HCT116 (cell line): ENCODE results near the gene ABHD17C.

ENCODE experiments used
- EZH2 ChIP-seq: fragments of 200-600 bp; sonication (generic); IDR thresholded peaks from 2 replicates; pipeline ENCODE4 v1.6.1; 2017; ENCODE audit warnings: antibody characterized with exemption, mixed run types
- EZH2phosphoT487 ChIP-seq: fragments of 200-600 bp; IDR thresholded peaks from 2 replicates; pipeline ENCODE4 v1.6.1; 2018; ENCODE audit warnings: antibody characterized with exemption, borderline replicate concordance
- JUND ChIP-seq: IDR thresholded peaks from 2 replicates; pipeline ENCODE4 v1.6.1; 2012
- POLR2A ChIP-seq: IDR thresholded peaks from 2 replicates; pipeline ENCODE4 v1.7.0; 2011; ENCODE audit warnings: borderline replicate concordance; ENCODE audit not compliant: insufficient read depth, insufficient read length; ENCODE audit errors: extremely low read depth
- POLR2AphosphoS5 ChIP-seq: IDR thresholded peaks from 2 replicates; pipeline ENCODE4 v1.6.1; 2011; ENCODE audit warnings: mild to moderate bottlenecking, low read depth, low read length, moderate library complexity
- RAD21 ChIP-seq: IDR thresholded peaks from 2 replicates; pipeline ENCODE4 v1.6.1; 2012; ENCODE audit warnings: low read depth, mild to moderate bottlenecking
- SIN3A ChIP-seq: IDR thresholded peaks from 2 replicates; pipeline ENCODE4 v1.6.1; 2012; ENCODE audit warnings: low read depth
- SP1 ChIP-seq: IDR thresholded peaks from 2 replicates; pipeline ENCODE4 v1.6.1; 2012; ENCODE audit warnings: low read depth
- SRF ChIP-seq: IDR thresholded peaks from 2 replicates; pipeline ENCODE4 v1.6.1; 2012; ENCODE audit warnings: low read depth
- ZNF274 ChIP-seq: fragments of 200-500 bp; sonication (Bioruptor generic); IDR thresholded peaks from 2 replicates; pipeline ENCODE4 v1.6.1; 2014; ENCODE audit warnings: mild to moderate bottlenecking, low read depth, low read length, inconsistent platforms
- TF ChIP-seq, protein P1 (sequence below), 3 experiments: fragments of 200-600 bp in 1 of 3; sonication (generic) in 1 of 3; IDR thresholded peaks in 2 of 3; conservative IDR thresholded peaks in 1 of 3; 2 replicates each; pipeline ENCODE4 v1.5.1; 2012 to 2017; ENCODE audit warnings: low read depth in 2 of 3, low read length in 2 of 3, antibody characterized with exemption in 1 of 3, borderline replicate concordance in 1 of 3, control low read depth in 1 of 3, mild to moderate bottlenecking in 1 of 3, mixed read lengths in 1 of 3, mixed run types in 1 of 3, moderate library complexity in 1 of 3; ENCODE audit not compliant: insufficient read depth in 1 of 3
- TF ChIP-seq, protein P2 (sequence below): IDR thresholded peaks from 2 replicates; pipeline ENCODE4 v1.6.1; 2012; ENCODE audit warnings: low read depth

DNA sequence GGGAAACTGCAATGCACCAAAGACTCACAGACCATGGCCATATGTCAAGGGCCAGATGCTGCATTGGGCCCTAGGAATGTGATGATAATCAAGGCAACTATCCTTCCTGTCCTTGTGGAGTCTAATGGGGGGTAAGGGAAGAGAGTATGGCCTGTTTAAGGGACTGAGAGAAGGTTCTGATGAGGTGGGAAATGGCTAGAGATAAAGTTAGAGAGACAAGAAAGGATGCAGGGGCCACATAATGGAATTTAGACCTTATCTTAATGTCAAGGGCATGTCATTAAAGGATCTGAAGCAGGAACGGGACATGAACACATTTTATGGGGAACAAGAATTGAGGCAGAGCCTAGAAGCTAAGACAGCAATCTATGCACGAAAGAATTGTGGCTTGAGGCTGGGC lies 30.0 kb upstream of the ABHD17C start:
- no peak for TF ChIP-seq SRF
- TF ChIP-seq POLR2AphosphoS5, result no peak
- TF ChIP-seq, protein P1, sequence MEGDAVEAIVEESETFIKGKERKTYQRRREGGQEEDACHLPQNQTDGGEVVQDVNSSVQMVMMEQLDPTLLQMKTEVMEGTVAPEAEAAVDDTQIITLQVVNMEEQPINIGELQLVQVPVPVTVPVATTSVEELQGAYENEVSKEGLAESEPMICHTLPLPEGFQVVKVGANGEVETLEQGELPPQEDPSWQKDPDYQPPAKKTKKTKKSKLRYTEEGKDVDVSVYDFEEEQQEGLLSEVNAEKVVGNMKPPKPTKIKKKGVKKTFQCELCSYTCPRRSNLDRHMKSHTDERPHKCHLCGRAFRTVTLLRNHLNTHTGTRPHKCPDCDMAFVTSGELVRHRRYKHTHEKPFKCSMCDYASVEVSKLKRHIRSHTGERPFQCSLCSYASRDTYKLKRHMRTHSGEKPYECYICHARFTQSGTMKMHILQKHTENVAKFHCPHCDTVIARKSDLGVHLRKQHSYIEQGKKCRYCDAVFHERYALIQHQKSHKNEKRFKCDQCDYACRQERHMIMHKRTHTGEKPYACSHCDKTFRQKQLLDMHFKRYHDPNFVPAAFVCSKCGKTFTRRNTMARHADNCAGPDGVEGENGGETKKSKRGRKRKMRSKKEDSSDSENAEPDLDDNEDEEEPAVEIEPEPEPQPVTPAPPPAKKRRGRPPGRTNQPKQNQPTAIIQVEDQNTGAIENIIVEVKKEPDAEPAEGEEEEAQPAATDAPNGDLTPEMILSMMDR (IDR thresholded peaks at IDR 0.05 in 2 of 3, conservative IDR thresholded peaks at IDR 0.05 in 1 of 3; ENCODE audit: borderline replicate concordance in 1 of 3, insufficient read depth in 1 of 3, low read depth in 2 of 3, low read length in 2 of 3), result no peak
- TF ChIP-seq JUND, result no peak
- no peak for TF ChIP-seq SP1
- no peak for TF ChIP-seq EZH2
- no peak for TF ChIP-seq POLR2A
- no peak for TF ChIP-seq EZH2phosphoT487
- TF ChIP-seq, protein P2, sequence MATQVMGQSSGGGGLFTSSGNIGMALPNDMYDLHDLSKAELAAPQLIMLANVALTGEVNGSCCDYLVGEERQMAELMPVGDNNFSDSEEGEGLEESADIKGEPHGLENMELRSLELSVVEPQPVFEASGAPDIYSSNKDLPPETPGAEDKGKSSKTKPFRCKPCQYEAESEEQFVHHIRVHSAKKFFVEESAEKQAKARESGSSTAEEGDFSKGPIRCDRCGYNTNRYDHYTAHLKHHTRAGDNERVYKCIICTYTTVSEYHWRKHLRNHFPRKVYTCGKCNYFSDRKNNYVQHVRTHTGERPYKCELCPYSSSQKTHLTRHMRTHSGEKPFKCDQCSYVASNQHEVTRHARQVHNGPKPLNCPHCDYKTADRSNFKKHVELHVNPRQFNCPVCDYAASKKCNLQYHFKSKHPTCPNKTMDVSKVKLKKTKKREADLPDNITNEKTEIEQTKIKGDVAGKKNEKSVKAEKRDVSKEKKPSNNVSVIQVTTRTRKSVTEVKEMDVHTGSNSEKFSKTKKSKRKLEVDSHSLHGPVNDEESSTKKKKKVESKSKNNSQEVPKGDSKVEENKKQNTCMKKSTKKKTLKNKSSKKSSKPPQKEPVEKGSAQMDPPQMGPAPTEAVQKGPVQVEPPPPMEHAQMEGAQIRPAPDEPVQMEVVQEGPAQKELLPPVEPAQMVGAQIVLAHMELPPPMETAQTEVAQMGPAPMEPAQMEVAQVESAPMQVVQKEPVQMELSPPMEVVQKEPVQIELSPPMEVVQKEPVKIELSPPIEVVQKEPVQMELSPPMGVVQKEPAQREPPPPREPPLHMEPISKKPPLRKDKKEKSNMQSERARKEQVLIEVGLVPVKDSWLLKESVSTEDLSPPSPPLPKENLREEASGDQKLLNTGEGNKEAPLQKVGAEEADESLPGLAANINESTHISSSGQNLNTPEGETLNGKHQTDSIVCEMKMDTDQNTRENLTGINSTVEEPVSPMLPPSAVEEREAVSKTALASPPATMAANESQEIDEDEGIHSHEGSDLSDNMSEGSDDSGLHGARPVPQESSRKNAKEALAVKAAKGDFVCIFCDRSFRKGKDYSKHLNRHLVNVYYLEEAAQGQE, result no peak
- TF ChIP-seq ZNF274, result no peak
- no peak for TF ChIP-seq RAD21
- TF ChIP-seq SIN3A, result no peak
